GM12872 (cell line): Measurements from ENCODE around the gene PRR35.

Experiments used
- CTCF ChIP-seq: IDR thresholded peaks from 3 replicates; pipeline ENCODE4 v1.5.1; 2011; ENCODE audit warnings: low read depth, mild to moderate bottlenecking, low read length, moderate library complexity; ENCODE audit not compliant: insufficient read depth

The PRR35 gene

GRCh38 chr16:590188-590814 is 30.1 kb downstream of the PRR35 start:
- TF ChIP-seq CTCF, result 0 out of 3 replicates have a peak, but pooled peaks have one; percentile 1

GRCh38 chr16:590815-591200 is 30.6 kb downstream of the PRR35 start:
- no peak for TF ChIP-seq CTCF

GRCh38 chr16:591231-591630 is 31.0 kb downstream of the PRR35 start:
- no peak for TF ChIP-seq CTCF

GRCh38 chr16:591892-592517 is 31.8 kb downstream of the PRR35 start:
- TF ChIP-seq CTCF, result no peak

GRCh38 chr16:592518-593306 is 32.5 kb downstream of the PRR35 start:
- no peak for TF ChIP-seq CTCF

GRCh38 chr16:593406-593805 is 33.2 kb downstream of the PRR35 start:
- no peak for TF ChIP-seq CTCF

GRCh38 chr16:593807-594206 is 33.6 kb downstream of the PRR35 start:
- TF ChIP-seq CTCF, result no peak
